MV-4-11 (cell line): Measurements from ENCODE around the gene CNTNAP5.

Source experiments
- DNase-seq: peaks from one replicate; lab custom pipeline; 2025; lab: John Stamatoyannopoulos, UW

CNTNAP5 gene

DNA sequence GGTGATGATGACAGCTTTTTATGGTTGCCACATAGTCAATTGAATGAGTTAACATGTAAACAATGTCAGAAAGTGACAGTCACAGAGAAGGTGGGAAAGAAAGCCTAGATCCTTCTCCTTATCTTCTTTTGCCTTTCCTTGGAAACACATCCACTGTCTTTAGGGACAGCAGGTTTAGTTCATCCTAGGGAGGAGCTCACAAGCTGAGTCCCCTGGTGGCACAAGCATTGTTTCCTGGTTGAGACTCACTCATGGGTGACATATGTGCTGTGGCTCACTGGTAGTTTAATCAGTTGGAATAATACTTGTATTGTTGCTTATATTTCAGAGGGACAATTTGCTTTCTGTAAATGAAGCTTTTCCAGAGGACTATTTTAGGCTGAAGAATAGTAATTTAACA lies 598.5 kb downstream of the CNTNAP5 start:
- no peak for DNase-seq

DNA sequence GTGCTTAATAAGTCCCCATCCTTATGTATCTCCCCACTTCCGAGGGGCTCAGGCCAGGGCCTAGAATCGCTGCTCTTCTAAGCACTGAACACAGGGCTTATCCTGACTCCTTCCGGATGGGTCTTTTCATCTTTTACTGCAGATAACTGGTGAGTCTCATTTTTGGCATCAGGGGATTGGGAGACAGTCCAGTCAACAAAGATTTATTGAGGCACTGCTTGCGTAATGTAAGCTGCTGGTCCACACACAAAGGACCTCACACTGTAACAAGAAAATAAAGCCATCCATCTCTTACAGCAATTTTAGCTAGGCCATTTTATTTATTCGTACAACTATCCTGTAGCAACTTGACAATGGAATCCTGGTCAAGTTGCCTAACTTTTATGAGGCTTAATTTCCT lies 600.5 kb downstream of the CNTNAP5 start:
- DNase-seq = no peak

DNA sequence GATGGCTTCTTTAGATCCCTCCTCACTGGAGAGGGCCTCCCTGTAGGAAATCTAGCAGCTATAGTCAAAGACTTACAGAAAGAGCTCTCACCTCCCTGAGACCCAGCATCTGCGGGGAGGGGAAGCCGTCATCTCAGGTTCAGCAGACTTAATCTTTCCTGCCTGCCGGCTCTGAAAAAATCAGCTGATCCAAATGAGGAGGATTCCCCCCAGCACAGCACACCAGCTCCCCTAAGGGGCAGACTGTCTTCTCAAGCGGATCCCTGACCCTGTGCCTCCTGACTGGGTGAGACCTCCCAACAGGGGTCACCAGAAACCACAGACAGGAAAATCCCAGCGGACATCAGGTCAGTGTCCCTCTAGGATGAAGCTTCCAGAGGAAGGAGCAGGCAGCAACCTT lies 601.9 kb downstream of the CNTNAP5 start:
- no peak for DNase-seq

- DNase-seq = no peak
Measured at GRCh38 chr2:124633812-124634211, 608.7 kb downstream of the CNTNAP5 start.

DNA sequence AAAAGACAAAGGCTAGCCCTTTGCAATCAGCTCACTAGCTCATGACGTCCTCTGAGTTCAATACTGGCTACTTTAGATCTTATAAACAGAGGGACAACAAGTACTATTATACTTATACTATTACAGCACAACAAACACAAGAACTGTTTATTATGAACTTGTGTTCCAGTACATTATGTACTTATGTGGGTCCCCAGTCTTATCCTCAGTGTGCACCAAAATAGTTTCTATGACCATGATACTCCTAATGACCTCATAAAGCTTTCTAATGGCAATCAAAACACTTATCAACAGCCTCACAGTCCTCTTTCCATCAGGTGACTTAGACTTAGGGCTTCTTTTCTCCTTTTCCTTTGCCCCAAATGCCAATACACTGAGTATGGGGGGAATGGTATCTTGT lies 614.4 kb downstream of the CNTNAP5 start:
- DNase-seq = no peak

DNA sequence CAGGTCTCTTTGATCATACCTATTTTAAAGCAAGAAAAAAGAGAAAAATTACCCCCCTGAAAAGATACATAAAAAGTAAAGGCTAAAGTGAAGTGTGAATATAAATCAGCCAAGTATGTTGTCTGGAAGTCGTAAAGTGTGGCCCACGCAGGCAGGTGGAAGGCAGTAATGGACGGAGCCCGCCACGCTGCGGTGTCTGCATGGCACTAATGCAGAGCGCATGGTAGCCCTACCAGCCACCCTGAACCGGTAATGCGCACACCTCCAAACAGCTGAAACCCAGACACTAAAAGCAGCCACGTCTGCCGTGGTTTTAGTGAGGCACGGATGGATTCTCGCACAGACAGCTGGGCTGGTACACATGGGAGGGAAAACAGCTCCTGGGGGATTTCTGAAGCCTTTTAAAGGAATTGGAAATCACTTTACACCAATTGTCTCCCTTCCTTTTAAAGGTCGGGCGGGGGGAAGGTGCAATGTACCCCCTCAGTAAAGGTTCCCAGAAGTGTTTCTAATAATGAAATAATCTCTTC lies 615.2 kb downstream of the CNTNAP5 start:
- DNase-seq = no peak

DNA sequence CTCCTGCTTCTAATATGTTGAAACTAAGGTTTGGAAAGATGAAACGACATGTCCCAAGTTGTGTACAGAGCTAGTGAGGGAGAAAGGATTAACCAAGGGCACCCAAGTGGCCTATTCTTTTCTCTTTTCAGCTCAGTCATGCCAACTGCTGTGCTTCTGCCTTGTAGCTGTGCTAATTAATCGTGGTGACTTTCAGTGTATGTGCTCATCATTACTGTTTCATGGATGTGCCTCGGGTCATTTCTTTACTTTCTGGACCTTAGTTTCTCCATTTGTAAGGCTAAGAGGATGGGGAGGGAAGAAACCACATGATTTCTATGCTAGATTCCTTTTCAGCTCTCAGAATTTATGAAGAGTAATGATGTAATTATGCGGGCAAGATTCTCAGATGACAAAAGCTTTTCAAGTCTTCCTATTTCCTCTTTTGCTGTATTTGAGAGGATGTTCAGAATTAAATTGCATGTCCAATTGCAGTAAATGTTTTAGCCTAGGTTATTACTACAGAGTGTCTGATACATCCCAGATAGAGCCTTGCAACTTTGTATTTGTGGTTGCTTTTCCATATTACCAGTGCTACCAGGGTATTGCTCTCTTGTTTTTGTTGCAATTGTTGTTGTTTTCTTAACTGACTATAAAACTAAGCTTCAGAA lies 621.2 kb downstream of the CNTNAP5 start:
- peak; percentile 85 for DNase-seq

- DNase-seq = peak; percentile 27
Measured at GRCh38 chr2:124647245-124647644, 622.2 kb downstream of the CNTNAP5 start.

DNA sequence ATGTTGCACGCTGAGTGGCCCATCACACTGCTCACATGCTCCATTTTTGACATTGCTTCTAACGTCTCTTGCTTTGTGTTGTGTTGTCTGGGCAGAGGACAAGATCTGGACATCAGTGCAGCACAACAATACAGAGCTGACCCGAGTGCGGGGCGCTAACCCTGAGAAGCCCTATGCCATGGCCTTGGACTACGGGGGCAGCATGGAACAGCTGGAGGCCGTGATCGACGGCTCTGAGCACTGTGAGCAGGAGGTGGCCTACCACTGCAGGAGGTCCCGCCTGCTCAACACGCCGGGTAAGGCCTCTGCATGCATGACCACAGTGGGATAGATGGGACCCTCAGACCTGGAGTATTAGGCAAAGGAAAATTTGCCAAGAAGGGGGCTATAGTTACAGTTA lies 622.6 kb downstream of the CNTNAP5 start:
- no peak for DNase-seq

- DNase-seq = no peak
Measured at GRCh38 chr2:124649001-124649400, 623.9 kb downstream of the CNTNAP5 start.

DNA sequence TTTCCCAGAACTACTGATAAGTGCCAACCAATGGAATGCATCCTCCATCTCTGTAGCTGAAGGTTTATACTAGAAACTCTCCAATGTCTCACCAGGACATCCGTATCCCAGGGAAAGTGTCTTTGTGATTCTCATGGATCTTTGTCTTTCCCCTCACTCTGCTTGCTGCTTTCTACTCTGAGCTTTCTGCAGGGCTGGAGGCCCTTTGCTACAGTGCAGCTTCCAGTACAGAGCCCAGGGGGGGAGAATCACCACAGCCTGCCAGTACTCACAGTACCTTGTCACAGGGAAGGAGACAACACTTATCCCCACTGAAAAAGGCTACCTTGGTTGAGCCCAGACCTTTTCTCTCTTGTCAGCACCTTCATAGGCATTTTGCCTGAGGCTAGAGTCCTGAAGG lies 627.0 kb downstream of the CNTNAP5 start:
- no peak for DNase-seq

- no peak for DNase-seq
Measured at GRCh38 chr2:124658373-124658772, 633.3 kb downstream of the CNTNAP5 start.

- DNase-seq = no peak
Measured at GRCh38 chr2:124661558-124661957, 636.5 kb downstream of the CNTNAP5 start.

DNA sequence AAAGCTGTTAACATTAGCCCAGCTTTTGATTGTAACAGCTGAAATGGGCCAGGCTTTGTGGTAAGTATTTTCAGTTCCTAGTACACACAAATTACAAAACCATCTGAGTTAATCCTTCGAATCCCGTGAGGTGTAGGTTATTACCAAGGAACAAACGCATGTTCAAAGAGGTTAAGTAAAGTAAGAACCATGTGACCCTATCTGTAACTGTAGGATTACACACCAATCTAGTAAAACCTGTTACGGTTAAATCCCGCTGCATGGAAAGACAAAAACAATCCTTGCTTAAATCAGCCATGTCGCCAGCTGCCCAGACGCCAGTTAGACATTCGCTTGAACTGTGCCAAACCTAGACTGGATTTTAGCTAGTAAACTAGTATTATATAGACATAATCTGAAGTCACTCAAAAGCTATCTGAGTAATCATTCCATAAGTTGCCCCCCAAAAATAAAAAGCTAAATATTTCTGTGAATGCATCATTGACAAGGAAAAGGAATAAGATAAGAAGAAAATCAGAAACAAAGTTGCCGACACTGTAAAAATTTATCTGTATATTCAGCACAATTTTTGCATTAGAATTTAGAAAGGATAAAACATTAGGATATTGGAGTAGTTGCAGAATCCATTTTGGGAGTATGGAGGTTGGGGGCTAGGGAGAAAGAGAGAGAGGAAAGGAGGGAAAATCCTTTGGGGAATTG lies 638.0 kb downstream of the CNTNAP5 start:
- DNase-seq = peak; percentile 82

- no peak for DNase-seq
Measured at GRCh38 chr2:124663645-124663997, 638.5 kb downstream of the CNTNAP5 start.

DNA sequence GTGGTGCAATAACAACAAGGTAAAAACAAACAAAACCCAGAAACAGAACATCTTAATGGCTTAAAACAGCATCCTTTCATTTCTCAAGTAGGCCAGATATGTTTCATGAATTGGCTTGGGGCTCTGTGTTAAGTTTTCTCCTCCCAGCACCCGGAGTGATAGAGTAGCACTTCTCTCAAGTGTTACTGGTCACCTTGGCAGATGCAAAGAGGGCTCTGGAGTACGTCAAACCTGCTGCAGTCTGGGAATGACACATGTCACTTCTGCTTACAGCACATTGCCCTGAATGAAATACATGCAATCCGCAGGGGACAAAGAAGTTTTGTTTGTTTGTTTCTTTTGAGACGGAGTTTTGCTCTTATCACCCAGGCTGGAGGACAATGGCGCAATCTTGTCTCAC lies 639.3 kb downstream of the CNTNAP5 start:
- no peak for DNase-seq

GRCh38 chr2:124666976-124667375 lies 641.9 kb downstream of the CNTNAP5 start:
- no peak for DNase-seq

GRCh38 chr2:124668161-124668560 lies 643.1 kb downstream of the CNTNAP5 start:
- no peak for DNase-seq

DNA sequence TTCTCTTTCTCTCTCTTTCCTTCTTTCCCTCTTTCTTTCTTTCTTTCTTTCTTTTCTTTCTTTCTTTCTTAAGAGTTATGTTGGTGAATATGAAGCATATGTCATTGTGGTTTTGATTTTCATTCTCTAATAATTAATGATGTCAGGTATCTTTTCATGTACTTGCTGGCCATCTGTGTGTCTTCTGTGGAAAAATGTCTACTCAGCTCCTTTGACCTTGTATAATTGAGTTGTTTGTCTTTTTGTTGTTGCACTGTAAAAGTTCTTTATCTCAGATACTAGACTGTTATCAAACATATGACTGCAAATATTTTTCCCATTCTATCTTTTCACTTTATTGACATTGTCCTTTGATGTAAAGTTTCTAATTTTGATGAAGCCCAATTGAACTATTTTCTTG lies 645.1 kb downstream of the CNTNAP5 start:
- no peak for DNase-seq

DNA sequence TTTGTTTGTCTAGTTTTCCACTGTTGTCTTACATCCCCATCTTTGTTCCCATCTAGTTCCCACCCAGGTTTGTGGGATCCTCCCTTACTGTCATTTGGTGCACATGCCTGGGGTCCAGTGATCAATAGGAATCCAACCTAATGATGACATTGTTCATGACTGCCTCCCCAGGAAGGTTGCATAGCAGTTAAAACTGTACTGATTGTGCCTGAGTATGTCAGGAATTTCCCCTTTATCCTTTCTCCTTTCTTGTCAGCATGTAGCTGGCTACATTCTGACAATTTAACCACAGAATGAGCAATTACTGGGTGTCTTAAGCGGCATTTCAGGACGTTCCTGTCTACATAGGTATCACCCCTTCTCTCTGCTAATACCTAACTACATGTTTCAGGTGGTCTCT lies 653.0 kb downstream of the CNTNAP5 start:
- DNase-seq = no peak

DNA sequence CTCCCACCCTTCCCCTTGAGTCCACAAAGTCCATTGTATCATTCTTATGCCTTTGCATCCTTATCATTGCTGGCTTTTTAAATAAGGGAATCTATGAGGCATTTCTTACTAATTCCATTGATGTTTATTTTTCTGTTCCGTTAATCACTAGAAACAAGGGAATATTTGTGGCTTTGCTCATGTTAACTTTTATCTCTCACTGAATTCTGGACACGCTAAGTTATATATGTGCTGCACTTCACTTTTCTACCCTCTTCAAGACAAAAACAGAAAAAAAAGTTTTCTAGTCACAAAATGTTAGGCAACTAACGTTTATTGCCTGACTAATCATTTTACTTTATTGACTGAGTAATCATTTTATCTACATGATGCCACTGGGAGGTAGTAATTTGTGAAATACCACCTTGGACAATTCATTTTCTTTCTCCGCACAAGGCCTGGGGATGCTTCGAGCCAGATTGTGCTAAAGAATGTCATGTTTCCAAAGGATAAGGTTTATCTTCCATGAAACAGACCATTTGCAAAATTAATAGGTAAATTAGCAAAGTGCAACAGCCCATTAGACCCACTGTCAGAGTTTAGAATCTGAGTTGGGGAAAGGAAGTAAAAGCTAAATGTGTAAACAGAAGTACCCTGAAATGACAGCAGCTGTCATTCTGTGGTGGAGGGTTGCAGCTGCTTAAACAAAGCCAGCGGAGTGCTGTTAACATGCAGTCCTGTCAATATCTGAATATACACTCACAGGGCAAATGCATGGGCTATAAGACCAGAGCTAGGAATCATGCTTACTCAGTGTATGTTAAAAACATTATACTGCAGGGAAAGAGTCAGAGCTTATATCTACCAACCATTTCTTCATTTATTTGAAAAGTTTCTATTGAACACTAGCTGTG lies 658.7 kb downstream of the CNTNAP5 start:
- peak; percentile 17 for DNase-seq

GRCh38 chr2:124689348-124689747 lies 664.3 kb downstream of the CNTNAP5 start:
- no peak for DNase-seq

- DNase-seq = no peak
Measured at GRCh38 chr2:124692216-124692615, 667.1 kb downstream of the CNTNAP5 start.
